ENCODE measurements around the gene APP. TPM values are rescaled to one million over a fixed set of nuclear protein-coding genes. Genes with fewer than 3 reads are reported as not detected.
"Not testable (repeated sequence)": the region's sequence is repeated elsewhere in the genome, so short reads cannot be mapped to it uniquely, and the experiment has no call there.

APP gene
- total and polyA plus RNA-seq, 2 of the 13 experiments (the other 11 are each of a cell fraction or from before 2014, with no cell fraction given), result 70.6 to 262 TPM

DNA sequence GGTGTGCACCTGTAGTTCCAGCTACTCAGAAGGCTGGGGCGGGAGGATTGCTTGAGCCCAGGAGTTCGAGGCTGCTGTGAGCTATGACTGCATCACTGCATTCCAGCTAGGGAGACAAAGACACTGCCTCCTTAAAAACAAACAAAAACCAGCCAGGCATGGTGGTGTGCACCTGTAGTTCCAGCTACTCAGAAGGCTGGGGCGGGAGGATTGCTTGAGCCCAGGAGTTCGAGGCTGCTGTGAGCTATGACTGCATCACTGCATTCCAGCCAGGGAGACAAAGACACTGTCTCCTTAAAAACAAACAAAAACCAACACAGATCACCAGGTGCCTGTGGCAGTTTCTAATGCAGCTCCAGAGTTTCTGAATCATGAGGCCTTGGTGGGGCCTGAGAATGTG is 147.2 kb downstream of the APP start:
- FAIRE-seq; in situ Hi-C loops (cut with HindIII; ENCODE audit: extremely low pct_ligation_motif_present, low pct_unique_long_range_greater_than_20kb): not testable (repeated sequence)
- WGBS (ENCODE audit: low lambda C conversion rate), result 55% methylated on average over 3 of the region's 4 CpGs

DNA sequence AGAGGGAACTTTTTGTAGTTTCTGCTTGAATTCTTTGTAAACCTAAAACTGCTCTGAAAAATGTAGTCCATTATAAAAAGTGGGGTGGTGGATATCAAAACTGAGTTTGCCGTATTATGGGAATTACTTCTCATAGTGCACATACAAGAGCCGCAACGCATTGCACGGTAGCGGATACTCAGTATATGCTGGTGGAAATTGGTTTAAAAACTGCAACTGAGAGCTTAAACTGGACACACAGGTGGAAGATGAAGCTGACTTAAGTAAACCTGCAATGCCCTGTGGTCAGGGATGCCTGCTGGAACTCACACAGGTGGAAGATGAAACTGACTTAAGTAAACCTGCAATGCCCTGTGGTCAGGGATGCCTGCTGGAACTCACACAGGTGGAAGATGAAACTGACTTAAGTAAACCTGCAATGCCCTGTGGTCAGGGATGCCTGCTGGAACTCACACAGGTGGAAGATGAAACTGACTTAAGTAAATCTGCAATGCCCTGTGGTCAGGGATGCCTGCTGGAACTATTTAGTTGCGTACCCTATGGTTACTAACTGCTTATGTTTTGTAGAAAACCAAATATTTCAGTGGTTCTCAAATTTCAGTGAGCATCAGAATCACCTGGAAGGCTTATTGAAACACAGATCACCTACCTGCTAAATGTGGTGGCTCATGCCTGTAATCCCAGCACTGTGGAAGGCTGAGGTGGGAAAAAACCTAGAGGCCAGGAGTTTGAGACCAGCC is 147.8 kb downstream of the APP start:
- ATAC-seq, POLR2A ChIA-PET, FAIRE-seq: not testable (repeated sequence)

More for the DNA sequence above, 147.2 kb downstream of the APP start:
- H2AFZ ChIP-seq (ENCODE audit: low read length); POLR2A ChIA-PET; intact Hi-C loops (cut with micrococcal nuclease; ENCODE audit: unreplicated experiment); DNase-seq (ENCODE audit: low spot score); CTCF ChIA-PET (ENCODE audit: low intra/inter-chr PET ratio, low total read pairs); BruUV-seq (replicated peaks); H3K4me1 ChIP-seq (ENCODE audit: insufficient read depth, low read length); H3K27me3 ChIP-seq (ENCODE audit: control insufficient read depth in 1 of 2, insufficient read depth in 2 of 2, low read length in 2 of 2); ATAC-seq; H3K79me2 ChIP-seq (ENCODE audit: insufficient read depth, low read length); H3K4me3 ChIP-seq (replicated peaks in 1 of 3; ENCODE audit: insufficient read depth in 1 of 3, low read depth in 2 of 3, low read length in 3 of 3); H3K9me3 ChIP-seq (ENCODE audit: low read length); H3K9ac ChIP-seq (ENCODE audit: insufficient read depth, low read depth, low read length); H3K4me2 ChIP-seq (ENCODE audit: low read depth, low read length); H3K36me3 ChIP-seq (replicated peaks in 1 of 2; ENCODE audit: control insufficient read depth in 1 of 2, insufficient read depth in 2 of 2, low read length in 2 of 2); H3K27ac ChIP-seq (ENCODE audit: extremely low read length, insufficient read depth, low read length); H4K20me1 ChIP-seq (ENCODE audit: insufficient read depth, low read length): not testable (repeated sequence)

DNA sequence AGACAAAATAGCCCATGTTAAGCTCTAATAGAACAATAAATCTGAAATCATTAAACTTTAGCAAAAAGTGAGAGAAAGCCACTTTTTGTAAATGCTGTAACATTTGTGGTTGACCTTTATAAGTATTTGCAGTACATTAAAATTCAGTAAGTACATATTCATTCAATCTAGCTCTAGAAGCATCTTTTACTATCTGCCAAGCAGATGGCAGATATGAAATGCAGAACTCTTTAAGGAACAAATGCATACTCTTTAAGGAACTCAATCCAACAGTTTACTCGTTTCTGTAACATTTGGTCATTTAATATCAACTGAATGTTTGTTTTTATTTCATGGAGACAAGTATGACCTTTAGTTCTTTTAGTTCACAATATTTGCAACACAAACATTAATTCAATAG is 150.1 kb downstream of the APP start:
- WGBS (ENCODE audit: low lambda C conversion rate), result 38% methylated on average over 1 of the region's 1 CpG
- ChIA-PET POLR2A (no interaction called here), CTCF (ENCODE audit: low intra/inter-chr PET ratio, low total read pairs) (no interaction called here)
- H3K4me3 ChIP-seq (replicated peaks in 1 of 3; ENCODE audit: insufficient read depth in 1 of 3, low read depth in 2 of 3, low read length in 3 of 3), result no peak overlapping the region
- H4K20me1 ChIP-seq (ENCODE audit: insufficient read depth, low read length), result no peaks in the 10 kb centered on the region
- H3K4me1 ChIP-seq (ENCODE audit: insufficient read depth, low read length), result no peaks in the 10 kb centered on the region
- TF ChIP-seq ARNT2 (CRISPR knock-in tag; IDR thresholded peaks at IDR 0.05; ENCODE audit: low read depth), result no peak
- BruUV-seq (replicated peaks), result no TSS peak
- H3K27ac ChIP-seq (ENCODE audit: extremely low read length, insufficient read depth, low read length), result no peak overlapping the region
- FAIRE-seq (no peak), DNase-seq (ENCODE audit: low spot score) (no peak), ATAC-seq (no peak)
- H3K79me2 ChIP-seq (ENCODE audit: insufficient read depth, low read length), result no peaks in the 10 kb centered on the region
- in situ Hi-C loops (cut with HindIII; ENCODE audit: extremely low pct_ligation_motif_present, low pct_unique_long_range_greater_than_20kb), result no loop called here
- no peak overlapping the region for H3K9ac ChIP-seq (ENCODE audit: insufficient read depth, low read depth, low read length)
- intact Hi-C loops (cut with micrococcal nuclease; ENCODE audit: unreplicated experiment), result no loop called here
- no peaks in the 10 kb centered on the region for H3K9me3 ChIP-seq (ENCODE audit: low read length)
- no peaks in the 10 kb centered on the region for H3K27me3 ChIP-seq (ENCODE audit: control insufficient read depth in 1 of 2, insufficient read depth in 2 of 2, low read length in 2 of 2)
- no peak overlapping the region for H3K4me2 ChIP-seq (ENCODE audit: low read depth, low read length)
- H3K36me3 ChIP-seq (replicated peaks in 1 of 2; ENCODE audit: control insufficient read depth in 1 of 2, insufficient read depth in 2 of 2, low read length in 2 of 2), result peaks cover 0 to 1% of the 10 kb centered on the region in 2 experiments; a peak in 1 of 5 replicates
- H2AFZ ChIP-seq (ENCODE audit: low read length), result no peak overlapping the region

More for the DNA sequence above, 147.8 kb downstream of the APP start:
- H3K9me3 ChIP-seq (ENCODE audit: low read length); H4K20me1 ChIP-seq (ENCODE audit: insufficient read depth, low read length); H2AFZ ChIP-seq (ENCODE audit: low read length); H3K27ac ChIP-seq (ENCODE audit: extremely low read length, insufficient read depth, low read length); H3K9ac ChIP-seq (ENCODE audit: insufficient read depth, low read depth, low read length); H3K79me2 ChIP-seq (ENCODE audit: insufficient read depth, low read length); intact Hi-C loops (cut with micrococcal nuclease; ENCODE audit: unreplicated experiment); CTCF ChIA-PET (ENCODE audit: low intra/inter-chr PET ratio, low total read pairs); BruUV-seq (replicated peaks); H3K4me3 ChIP-seq (replicated peaks in 1 of 3; ENCODE audit: insufficient read depth in 1 of 3, low read depth in 2 of 3, low read length in 3 of 3); H3K4me2 ChIP-seq (ENCODE audit: low read depth, low read length); H3K27me3 ChIP-seq (ENCODE audit: control insufficient read depth in 1 of 2, insufficient read depth in 2 of 2, low read length in 2 of 2); DNase-seq (ENCODE audit: low spot score); H3K4me1 ChIP-seq (ENCODE audit: insufficient read depth, low read length); H3K36me3 ChIP-seq (replicated peaks in 1 of 2; ENCODE audit: control insufficient read depth in 1 of 2, insufficient read depth in 2 of 2, low read length in 2 of 2); in situ Hi-C loops (cut with HindIII; ENCODE audit: extremely low pct_ligation_motif_present, low pct_unique_long_range_greater_than_20kb): not testable (repeated sequence)
- 62% methylated on average over 6 of the region's 6 CpGs for WGBS (ENCODE audit: low lambda C conversion rate)

Measured in HepG2 (cell line).